Lower leg skin (tissue), 3 donors: ENCODE measurements around the gene IGSF22.

Source experiments
- CTCF ChIP-seq, 3 donors: fragments of 450-650 bp; IDR thresholded peaks; one replicate each; pipeline ENCODE4 v1.5.1; 2016; ENCODE audit warnings: antibody characterized with exemption in 3 of 3, mild to moderate bottlenecking in 3 of 3, moderate library complexity in 2 of 3
- POLR2A ChIP-seq, 2 donors: fragments of 450-650 bp; IDR thresholded peaks; one replicate each; pipeline ENCODE4 v1.6.1; 2016 to 2017; ENCODE audit warnings: antibody characterized with exemption in 2 of 2, mild to moderate bottlenecking in 1 of 2, moderate library complexity in 1 of 2

GRCh38 chr11:18709414-18709813, 16.6 kb downstream of the IGSF22 start:
- TF ChIP-seq CTCF (IDR thresholded peaks at IDR 0.05) (no peak), POLR2A (IDR thresholded peaks at IDR 0.05) (no peak)
